SK-MEL-5 (cell line): ENCODE data around the gene LIF. TPM values are rescaled to one million over a fixed set of nuclear protein-coding genes. Genes with fewer than 3 reads are reported as not detected.

Experiments used
- DNase-seq: peaks from one replicate; pipeline ENCODE4 v3.0.0-alpha.2; 2016; ENCODE audit warnings: low read depth, low spot score
- in situ Hi-C: cut with HindIII; loops from 2 replicates; pipeline ENCODE4 v1.10.0; 2016; ENCODE audit warnings: low sequenced_read_pairs, high pct_unique_total_duplicates, low pct_unique_long_range_greater_than_20kb
- total RNA-seq: library from RNA; depleted of rRNA; stranded (reverse); fragments of >200 nt; shearing (Covaris generic); gene quantifications from 2 replicates; pipeline ENCODE4 v1.2.3, GENCODE V29; 2014

LIF gene
- total RNA-seq, 1 experiment from 2014 or later, result 3.2 TPM

DNA sequence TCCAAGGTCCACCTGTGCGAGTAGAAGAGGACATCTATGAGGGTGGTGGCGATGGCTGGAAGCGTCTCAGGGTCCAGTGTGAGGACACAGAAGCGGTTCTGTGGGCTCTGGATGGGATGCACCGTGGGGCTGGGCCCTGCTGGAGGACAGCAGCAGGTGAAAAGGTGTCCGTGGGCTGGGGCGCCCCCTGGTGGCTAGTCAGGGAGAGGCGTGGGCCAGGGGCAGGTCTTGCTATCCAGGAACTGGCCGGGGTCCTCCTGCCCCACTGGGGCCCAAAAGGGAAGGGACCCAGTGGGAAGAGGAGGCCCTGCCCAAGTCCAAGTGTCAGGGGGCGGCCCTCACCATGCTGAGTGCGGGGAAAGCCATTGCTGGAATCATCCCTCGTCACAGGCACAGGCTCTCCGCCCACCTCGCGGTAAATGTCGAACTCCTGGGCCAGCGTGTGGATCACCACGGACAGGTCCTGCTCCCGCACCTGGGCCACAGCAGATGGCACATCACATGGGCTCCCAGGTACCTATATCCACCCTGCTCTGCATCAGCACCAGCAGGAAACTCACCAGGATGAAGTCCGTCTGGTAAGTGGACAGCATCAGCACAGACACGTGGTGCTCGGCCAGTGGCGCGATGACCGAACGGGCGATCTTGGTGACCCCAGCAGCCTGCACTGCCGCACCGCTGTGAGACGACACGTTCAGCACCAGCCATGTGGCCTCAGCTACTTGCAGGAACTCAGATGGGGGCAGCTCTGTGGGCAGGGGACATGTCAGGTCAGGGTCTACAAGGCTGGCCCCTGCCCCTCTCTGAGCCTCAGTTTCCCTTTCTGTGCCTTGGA, 40.5 kb upstream of the LIF start:
- DNase-seq, result peak; percentile 74
- in situ Hi-C loops, result loop anchor here (25.0 kb wide), 1 partner anchor 100 kb away; the partner anchor contains the start of genes RNF215 and SEC14L2

DNA sequence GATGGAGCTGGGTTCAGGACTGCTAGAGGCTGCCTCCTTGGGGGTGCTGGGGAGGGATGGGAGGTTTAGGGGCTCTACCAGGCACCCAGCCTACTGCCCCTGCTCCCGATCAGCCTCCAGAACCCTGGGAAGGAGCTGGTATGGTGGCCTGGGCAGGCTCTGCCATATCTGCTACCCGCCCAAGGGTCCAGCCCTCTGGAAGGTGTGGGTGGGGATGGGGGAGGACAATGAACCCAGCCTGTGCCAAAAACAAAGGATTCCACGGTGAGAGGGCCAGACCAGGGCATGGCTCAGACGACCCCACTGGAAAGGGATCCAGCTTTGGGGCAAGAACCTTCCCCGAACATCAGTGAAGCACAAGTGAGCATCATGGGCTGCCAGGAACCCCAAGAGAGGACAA, 39.8 kb upstream of the LIF start:
- no peak for DNase-seq
- in situ Hi-C loops, result loop anchor here (25.0 kb wide), 1 partner anchor 101 kb away; the partner anchor contains the start of genes RNF215 and SEC14L2

DNA sequence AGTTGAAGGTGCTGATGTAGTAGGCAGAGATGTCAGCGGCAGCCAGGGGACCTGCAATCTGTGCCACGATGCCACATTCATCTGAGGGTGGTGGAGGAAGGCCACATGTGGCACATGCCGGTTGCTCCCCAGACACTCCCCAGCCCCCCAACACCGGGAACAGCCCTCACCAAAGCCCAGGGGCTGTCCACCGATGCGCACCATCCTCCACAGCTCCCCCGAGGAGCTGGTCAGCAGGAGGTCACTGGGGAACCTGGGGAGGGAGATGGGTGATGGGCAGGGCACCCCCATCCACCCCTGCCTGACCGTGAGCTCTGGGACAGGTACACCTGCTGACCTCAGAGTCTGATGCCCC, 39.3 kb upstream of the LIF start:
- in situ Hi-C loops, result loop anchor here (25.0 kb wide), 1 partner anchor 101 kb away; the partner anchor contains the start of genes RNF215 and SEC14L2

DNA sequence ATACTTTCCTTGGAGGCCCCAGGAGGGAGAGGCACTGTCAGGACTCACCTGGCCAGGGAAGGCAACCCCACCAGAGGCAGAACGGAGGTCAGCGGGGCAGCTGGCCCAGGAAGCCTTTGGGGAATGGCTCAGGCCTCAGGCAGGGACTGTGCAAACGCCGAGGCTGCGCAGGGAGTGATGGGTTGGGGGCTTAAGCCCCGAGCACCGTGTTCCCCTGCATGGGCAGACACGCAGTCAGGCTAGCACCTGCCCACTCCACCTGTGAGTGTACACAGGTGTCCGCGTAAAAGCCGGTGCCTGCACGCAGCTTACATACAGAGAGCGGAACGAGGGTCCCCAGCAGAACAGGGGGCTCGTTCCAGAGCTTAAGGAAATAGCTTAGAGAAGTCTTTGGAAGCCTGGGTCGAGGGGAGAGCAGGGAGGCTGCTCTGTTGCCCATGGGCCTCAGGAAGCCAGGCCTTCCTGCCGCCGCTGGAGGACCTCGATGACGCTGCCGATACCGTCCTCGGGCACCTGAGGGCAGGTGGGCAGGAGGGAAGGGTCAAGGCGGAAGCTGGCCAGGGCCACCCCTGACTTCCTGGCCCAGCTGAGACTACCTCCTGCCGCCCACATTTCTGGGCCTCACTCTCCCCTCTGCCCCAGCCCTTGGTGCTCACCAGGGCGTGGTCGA, 38.8 kb upstream of the LIF start:
- in situ Hi-C loops, result loop anchor here (25.0 kb wide), 1 partner anchor 102 kb away; the partner anchor contains the start of genes RNF215 and SEC14L2
- no peak for DNase-seq

More for the DNA sequence above, 39.3 kb upstream of the LIF start:
- no peak for DNase-seq

DNA sequence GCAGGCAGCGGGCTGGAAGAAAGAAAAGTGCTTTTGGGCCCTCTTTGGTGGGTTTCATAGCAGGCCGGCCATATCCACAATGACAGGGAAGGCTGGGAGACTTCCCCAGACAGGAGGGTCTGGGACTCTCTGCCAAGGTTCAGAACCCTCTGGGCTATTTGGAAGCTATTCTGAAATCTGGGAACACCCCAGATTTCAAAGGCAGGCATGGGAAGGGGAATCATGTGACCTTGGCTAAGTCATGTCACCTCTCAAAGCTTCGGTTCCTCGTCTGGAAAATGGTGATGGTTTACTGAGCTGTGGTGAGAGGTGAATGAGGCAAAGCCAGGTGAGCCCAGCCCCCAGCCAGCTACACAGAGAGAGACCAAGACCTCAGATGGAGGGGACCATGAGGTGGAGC, 38.1 kb upstream of the LIF start:
- no peak for DNase-seq
- in situ Hi-C loops, result loop anchor here (25.0 kb wide), 1 partner anchor 103 kb away; the partner anchor contains the start of genes RNF215 and SEC14L2

DNA sequence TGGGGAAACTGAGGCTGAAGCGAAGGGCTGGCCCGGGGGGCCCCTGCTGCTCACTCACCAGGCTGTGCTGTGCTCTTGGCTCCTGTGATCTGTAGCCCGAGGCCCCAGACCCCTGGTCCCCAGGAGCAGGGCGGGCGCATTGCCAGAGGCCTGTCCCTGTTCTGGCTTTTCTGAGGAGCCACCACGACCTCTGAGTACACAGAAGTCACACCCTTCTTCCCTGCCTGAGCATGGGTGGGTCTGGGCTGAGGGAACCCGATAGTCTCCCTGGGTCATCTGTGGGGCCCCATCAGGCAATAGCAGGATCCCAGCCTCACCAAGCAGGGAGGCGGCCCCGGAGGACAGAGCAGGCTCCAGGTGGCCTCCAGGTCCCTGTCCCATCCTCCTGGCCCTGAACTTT, 37.6 kb upstream of the LIF start:
- in situ Hi-C loops, result loop anchor here (25.0 kb wide), 1 partner anchor 103 kb away; the partner anchor contains the start of genes RNF215 and SEC14L2
- DNase-seq, result no peak

DNA sequence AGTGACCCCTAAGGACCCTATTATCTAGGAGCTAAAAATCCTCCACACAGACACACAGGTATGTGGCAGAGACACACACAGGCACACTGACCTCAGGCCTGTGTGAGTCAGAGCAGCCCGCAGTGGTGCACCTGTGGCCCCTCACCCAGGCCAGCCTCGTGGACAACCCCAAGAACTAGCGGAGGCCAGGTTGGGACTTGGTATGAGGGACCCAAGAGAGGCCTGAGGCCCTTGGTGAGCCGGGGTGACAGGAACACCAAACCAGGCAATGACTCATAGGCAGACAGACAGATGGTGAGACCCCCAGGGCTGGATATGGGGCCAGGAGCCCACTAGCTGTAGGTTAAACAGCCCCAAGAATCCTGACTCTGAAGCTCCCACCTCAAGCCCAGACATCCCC, 36.8 kb upstream of the LIF start:
- in situ Hi-C loops, result loop anchor here (25.0 kb wide), 1 partner anchor 104 kb away; the partner anchor contains the start of genes RNF215 and SEC14L2
- no peak for DNase-seq

DNA sequence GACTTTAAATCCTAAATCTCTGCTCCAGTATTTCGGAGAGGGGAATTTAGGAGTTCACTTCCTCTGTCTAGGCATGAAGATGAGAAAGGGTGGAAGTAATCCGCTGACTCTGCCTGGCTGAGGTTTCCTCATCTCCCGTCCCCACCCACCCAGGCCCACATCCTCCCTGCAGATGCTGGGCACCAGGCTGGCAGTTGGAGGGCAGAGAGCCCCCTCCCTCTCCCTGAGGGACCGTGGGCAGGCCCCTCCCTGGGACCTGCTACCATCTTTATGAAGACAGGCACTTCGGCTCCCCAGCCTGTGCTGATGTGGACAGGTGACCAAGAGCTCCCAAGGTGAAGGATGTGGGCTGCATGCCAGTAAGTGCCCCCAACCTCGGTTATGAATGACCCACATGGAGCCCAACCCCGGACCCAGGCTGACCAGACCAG, 36.1 kb upstream of the LIF start:
- in situ Hi-C loops, result loop anchor here (25.0 kb wide), 1 partner anchor 105 kb away; the partner anchor contains the start of genes RNF215 and SEC14L2
- DNase-seq, result no peak

DNA sequence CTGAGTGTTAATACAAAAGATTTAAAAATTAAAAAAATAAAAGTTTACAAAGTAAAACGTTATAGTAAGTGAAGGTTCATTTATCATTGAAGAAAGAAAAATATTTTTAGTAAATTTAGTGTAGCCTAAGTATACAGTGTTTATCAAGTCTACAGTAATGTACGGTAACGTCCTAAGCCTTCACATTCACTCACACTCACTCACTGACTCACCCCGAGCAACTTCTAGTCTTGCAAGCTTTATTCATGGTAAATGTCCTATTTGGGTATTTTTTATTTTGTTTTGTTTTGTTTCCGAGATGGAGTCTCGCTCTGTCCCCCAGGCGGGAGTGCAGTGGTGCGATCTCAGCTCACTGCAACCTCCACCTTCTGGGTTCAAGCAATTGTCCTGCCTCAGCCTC, 33.9 kb upstream of the LIF start:
- DNase-seq, result no peak
- in situ Hi-C loops, result loop anchor here (25.0 kb wide), 1 partner anchor 107 kb away; the partner anchor contains the start of genes RNF215 and SEC14L2

DNA sequence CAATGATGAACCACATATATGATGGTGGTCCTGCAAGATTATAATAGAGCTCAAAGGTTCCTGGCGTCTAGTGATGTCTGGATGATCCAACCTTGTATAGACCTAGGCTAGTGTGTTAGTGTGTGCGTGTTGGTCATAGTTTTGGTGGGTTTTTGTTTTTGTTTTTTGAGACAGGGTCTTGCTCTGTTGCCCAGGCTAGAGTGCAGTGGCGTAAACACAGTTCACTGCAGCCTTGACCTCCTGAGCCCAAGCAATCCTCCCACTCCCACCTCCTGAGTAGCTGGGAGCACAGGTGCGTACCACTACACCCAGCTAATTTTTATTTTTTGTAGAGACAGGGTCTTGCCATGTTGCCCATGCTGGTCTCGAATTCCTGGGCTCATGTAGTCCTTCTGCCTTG, 33.4 kb upstream of the LIF start:
- DNase-seq, result no peak
- in situ Hi-C loops, result loop anchor here (25.0 kb wide), 1 partner anchor 107 kb away; the partner anchor contains the start of genes RNF215 and SEC14L2

DNA sequence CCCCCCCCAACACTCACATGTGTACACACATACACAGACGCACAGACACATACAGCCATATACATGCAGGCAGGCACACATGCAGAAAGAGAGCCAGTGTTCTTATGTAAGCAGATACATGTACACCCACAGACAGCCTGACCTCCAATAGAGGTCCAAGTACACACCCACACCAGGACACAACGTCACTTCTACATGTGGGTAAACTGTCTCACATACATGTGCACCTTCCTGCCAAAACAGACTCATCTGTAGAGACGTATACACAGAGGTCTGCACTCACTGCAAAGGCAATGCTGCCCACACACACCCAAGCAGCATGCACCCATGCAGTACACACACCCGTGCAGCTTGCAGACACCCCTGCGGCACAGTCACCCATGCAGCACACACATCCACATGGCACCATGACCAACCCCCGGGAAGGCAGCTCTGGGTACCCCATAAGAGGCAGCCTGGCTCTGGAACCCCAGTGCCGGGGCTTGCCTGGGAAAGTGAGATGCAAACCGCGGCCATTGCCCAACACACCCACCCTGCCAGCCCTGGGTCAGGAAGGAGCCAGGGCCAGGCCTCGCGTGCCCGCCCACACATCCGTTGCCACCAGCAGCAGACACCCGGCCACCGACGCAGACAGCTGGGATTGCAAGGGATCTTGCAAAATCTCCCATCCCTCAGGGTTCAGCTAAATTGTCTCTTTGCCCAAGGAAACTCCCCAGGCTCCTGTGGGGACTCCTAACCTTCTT, 32.7 kb upstream of the LIF start:
- in situ Hi-C loops, result loop anchor here (25.0 kb wide), 1 partner anchor 108 kb away; the partner anchor contains the start of genes RNF215 and SEC14L2
- no peak for DNase-seq

DNA sequence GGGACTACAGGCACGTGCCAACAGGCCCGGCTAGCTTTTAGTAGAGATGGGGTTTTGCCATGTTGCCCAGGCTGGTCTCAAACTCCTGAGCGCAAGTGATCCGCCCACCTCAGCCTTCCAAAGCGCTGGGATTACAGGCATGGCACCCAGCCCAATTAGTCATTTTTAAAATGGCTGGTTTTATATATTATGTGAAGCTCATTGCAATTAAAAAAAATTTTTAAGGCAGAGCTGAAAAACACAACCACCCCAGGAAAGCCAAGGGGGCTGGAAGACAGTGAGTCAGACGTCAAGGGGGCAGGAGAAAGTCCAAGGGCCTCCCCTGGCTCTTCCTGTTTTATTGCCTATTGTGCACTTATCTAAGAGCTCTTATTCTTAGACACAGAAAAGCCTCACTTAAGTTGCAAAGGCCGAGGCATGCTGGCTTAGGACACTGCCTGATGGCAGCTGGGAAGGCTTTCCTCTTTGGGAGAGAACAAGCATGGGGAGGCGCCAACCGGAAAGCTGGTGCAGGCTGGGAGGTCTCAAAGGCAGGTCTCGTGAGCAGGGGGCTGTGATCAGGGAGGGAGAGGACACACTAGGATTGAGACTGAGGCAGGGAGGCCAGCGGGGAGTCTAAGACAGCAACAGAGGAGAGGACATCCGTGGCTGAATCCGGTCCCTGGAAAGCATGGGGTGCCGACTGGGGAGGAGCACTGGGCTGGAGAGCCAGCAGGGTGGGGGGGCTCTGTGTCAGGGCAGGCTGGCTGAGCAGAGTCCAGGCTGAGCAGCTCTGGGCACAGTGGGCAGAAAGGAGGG, 31.2 kb upstream of the LIF start:
- in situ Hi-C loops, result loop anchor here (25.0 kb wide), 1 partner anchor 110 kb away; the partner anchor contains the start of genes RNF215 and SEC14L2
- DNase-seq, result no peak

DNA sequence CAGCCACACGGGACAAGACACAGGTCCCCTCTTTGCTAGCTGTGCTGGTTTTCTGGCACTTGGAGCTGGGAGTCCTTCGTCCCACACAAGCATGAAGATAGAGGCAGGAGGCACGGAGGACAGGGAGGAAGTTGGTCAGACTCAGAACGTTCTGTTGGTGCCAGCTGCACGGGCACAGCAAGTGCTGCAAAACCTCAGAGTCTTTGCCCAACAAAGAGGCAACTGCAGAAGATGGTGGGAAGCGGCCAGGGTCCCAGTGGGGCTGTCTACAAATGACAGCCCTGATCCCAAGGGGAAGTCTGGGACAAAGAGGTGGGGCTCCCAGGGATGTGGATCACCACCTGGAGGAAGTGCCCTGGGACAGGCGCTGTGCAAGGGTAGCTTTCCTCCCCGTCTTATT, 29.5 kb upstream of the LIF start:
- no peak for DNase-seq
- in situ Hi-C loops, result loop anchor here (25.0 kb wide), 1 partner anchor 111 kb away; the partner anchor contains the start of genes RNF215 and SEC14L2

DNA sequence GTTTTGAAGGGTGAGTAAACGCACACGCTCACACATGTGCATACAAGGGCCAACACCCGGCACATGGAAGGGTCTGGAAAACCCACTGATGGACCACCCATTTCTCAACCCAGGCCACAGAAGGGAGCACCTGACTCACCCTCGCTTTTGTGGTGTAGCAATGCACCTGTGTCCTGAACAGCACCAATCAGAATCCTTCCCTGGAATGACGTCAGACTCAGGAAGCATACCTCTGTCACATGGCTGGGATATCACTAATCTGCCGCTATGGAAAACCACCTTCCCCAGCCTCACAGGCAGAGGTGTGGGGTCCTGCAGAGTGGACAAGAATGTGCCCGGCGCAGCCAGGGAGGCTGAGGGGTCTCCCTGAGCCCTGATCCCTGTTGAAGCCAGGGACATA, 29.1 kb upstream of the LIF start:
- no peak for DNase-seq
- in situ Hi-C loops, result loop anchor here (25.0 kb wide), 1 partner anchor 112 kb away; the partner anchor contains the start of genes RNF215 and SEC14L2

DNA sequence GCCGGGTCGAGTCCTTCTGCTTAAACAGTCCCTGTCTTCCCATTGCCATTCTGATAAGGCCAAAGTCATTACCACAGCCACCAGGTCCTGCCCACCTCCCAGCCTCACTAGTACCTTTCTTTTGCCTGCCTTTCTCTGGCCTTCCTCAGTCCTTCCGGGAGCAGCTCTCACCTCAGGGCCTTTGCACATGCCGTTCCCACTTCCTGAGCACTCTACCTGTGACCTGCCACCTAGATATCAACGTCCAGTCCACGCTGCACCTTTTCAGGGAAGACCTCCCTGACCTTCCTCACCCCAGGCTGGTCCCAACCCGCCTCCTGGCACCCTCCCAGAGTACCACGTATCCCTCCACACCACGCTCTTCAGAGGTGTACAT, 27.9 kb upstream of the LIF start:
- in situ Hi-C loops, result no loop called here
- DNase-seq, result no peak

DNA sequence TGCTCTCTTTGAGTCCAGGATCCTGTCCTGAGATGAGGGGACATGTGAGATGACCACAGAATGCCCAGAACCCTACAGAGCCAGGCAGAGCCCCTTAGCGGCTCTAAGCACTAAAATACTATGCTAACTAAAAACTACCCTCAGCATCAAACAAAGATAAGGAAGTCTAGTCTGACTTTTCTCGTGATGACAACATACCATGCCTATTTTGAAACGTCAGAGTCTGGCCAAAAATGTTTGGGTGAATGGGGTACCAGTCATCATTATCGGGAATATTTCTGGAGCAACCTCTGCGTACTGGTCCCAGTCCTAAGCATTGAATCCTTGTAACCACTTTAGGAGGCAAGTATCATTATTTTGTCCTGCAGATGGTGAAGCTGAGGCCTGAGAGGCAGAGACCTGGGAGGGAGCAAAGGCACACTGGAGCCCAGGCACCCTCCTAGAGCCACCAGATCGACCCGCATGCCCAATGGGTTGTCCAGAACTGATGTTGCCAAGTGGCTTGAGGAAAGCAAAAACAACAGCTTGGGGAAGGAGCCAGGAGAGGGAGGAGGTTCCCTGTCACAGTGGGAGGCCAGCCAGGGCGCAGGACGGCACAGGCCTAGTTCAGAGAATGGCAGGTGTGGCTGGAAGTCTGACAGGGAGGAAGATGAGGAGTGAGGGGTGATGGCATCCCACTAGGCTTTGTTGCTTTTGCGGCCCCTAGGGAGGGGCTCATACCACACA, 27.3 kb upstream of the LIF start:
- in situ Hi-C loops, result no loop called here
- DNase-seq, result no peak
